HG03095 (cell line): Measurements from ENCODE around the gene COL4A2.

Experiments
- ATAC-seq: cut with Tn5 transposase; IDR thresholded peaks from one replicate; pipeline ENCODE4 v1.9.1; 2021; ENCODE audit warnings: moderate library complexity; ENCODE audit not compliant: unreplicated experiment

COL4A2 gene

GRCh38 chr13:110503979-110504499 is 197.0 kb downstream of the COL4A2 start:
- ATAC-seq: no peak

- ATAC-seq: no peak
These were observed 198.5 kb downstream of the COL4A2 start for GRCh38 chr13:110505594-110505993.

- ATAC-seq: no peak
These were observed 199.3 kb downstream of the COL4A2 start for GRCh38 chr13:110506396-110506795.

GRCh38 chr13:110506859-110507566 is 199.9 kb downstream of the COL4A2 start:
- ATAC-seq: no peak

- no peak for ATAC-seq
These were observed 200.7 kb downstream of the COL4A2 start for GRCh38 chr13:110507678-110508381.

GRCh38 chr13:110509478-110509926 is 202.4 kb downstream of the COL4A2 start:
- ATAC-seq: no peak

- peak; percentile 67 for ATAC-seq
These were observed 203.1 kb downstream of the COL4A2 start for GRCh38 chr13:110509971-110510786.

GRCh38 chr13:110511509-110512181 is 204.6 kb downstream of the COL4A2 start:
- no peak for ATAC-seq

- ATAC-seq: no peak
These were observed 205.2 kb downstream of the COL4A2 start for GRCh38 chr13:110512198-110512740.

GRCh38 chr13:110516500-110516899 is 209.4 kb downstream of the COL4A2 start:
- no peak for ATAC-seq

- no peak for ATAC-seq
These were observed 210.6 kb downstream of the COL4A2 start for GRCh38 chr13:110517505-110518225.

- ATAC-seq: no peak
These were observed 211.1 kb downstream of the COL4A2 start for GRCh38 chr13:110518226-110518525.

- no peak for ATAC-seq
These were observed 211.5 kb downstream of the COL4A2 start for GRCh38 chr13:110518571-110518970.

- ATAC-seq: no peak
These were observed 212.0 kb downstream of the COL4A2 start for GRCh38 chr13:110519046-110519445.

GRCh38 chr13:110519506-110519905 is 212.4 kb downstream of the COL4A2 start:
- ATAC-seq: no peak

GRCh38 chr13:110520431-110521295 is 213.6 kb downstream of the COL4A2 start:
- ATAC-seq: no peak

- no peak for ATAC-seq
These were observed 214.2 kb downstream of the COL4A2 start for GRCh38 chr13:110521296-110521680.

- no peak for ATAC-seq
These were observed 214.9 kb downstream of the COL4A2 start for GRCh38 chr13:110521946-110522345.

- ATAC-seq: no peak
These were observed 215.6 kb downstream of the COL4A2 start for GRCh38 chr13:110522721-110523120.
